K562 (cell line): ENCODE measurements around the gene CGNL1.

Experiments used
- CBFB ChIP-seq: sonication (generic); formaldehyde crosslinking; IDR thresholded peaks from 2 replicates; pipeline ENCODE4 v1.4.0; 2020; ENCODE audit warnings: mild to moderate bottlenecking, missing genetic modification reagents
- POLR2A ChIP-seq: fragments of 450-650 bp; conservative IDR thresholded peaks from 2 replicates; pipeline ENCODE4 v1.6.1; 2016
- RFX5 ChIP-seq: IDR thresholded peaks from 2 replicates; pipeline ENCODE4 v1.6.1; 2011; ENCODE audit warnings: low read depth, mild to moderate bottlenecking, improper control_type of control experiment, low read length

DNA sequence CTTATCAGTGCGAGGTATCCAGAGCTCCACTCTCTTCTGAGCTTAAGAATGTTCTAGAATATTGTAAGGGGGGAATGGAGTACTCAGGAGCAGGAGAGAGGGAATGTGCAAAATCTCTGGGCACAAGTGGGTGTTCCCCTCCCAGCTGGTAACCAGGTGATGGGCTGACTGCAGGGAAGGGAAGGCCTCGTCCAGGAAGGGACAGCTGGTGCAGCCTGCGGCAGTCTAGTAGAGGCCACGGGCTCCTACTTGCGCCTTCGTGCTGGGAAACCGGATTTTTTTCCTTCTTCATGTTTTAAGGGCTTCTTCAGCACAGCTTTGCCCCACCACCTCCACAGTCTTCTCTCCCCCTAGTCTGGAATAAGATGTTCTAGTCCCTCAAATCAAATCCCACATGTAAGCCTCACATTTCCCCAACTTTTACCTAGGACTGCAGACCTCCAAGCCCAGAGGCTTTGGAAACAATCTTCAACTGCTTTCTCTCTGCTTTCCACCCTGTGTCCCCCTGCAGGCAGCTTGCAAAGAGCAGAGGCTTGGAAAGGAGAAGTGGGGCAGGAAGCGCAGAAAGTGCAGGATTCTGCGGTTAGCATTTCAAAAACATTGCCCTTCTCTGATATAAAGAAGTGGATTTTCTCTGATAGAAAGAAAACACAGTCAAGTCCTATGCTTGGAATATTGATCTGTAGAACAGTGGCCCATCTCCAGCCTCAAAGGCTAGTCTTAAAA is 11.9 kb upstream of the CGNL1 start:
- no peak for TF ChIP-seq CBFB (CRISPR knock-in tag)
- TF ChIP-seq RFX5, result no peak
- TF ChIP-seq POLR2A, result no peak
